DMS 273 (cell line): ENCODE measurements around the gene RCAN2.

Source experiments
- DNase-seq: peaks from one replicate; lab custom pipeline; 2025; ENCODE audit not compliant: unreplicated experiment; lab: John Stamatoyannopoulos, UW

Gene RCAN2

GRCh38 chr6:46491201-46491627 is at the start of gene RCAN2:
RCAN2 (minus strand) TSS chr6:46491449.
- DNase-seq = peak; percentile 69

GRCh38 chr6:46539866-46540265 is 48.6 kb upstream of the RCAN2 start:
- no peak for DNase-seq

- no peak for DNase-seq
Observed at GRCh38 chr6:46538800-46539480, 47.7 kb upstream of the RCAN2 start.

GRCh38 chr6:46530896-46531295 is 39.6 kb upstream of the RCAN2 start:
- DNase-seq = no peak

- no peak for DNase-seq
Observed at GRCh38 chr6:46528961-46529750, 37.9 kb upstream of the RCAN2 start.

- no peak for DNase-seq
Observed at GRCh38 chr6:46526607-46527006, 35.4 kb upstream of the RCAN2 start.

- DNase-seq = no peak
Observed at GRCh38 chr6:46525583-46525982, 34.3 kb upstream of the RCAN2 start.

GRCh38 chr6:46521464-46521971 is 30.3 kb upstream of the RCAN2 start:
- no peak for DNase-seq

GRCh38 chr6:46517202-46517601 is 26.0 kb upstream of the RCAN2 start:
- no peak for DNase-seq

GRCh38 chr6:46513533-46513932 is 22.3 kb upstream of the RCAN2 start:
- DNase-seq = no peak

GRCh38 chr6:46511320-46511719 is 20.1 kb upstream of the RCAN2 start:
- no peak for DNase-seq

- no peak for DNase-seq
Observed at GRCh38 chr6:46510651-46511050, 19.4 kb upstream of the RCAN2 start.

- DNase-seq = no peak
Observed at GRCh38 chr6:46509981-46510510, 18.8 kb upstream of the RCAN2 start.

GRCh38 chr6:46509063-46509462 is 17.8 kb upstream of the RCAN2 start:
- DNase-seq = no peak

GRCh38 chr6:46507426-46507825 is 16.2 kb upstream of the RCAN2 start:
- no peak for DNase-seq

- no peak for DNase-seq
Observed at GRCh38 chr6:46505693-46506512, 14.7 kb upstream of the RCAN2 start.

- DNase-seq = no peak
Observed at GRCh38 chr6:46504242-46504641, 13.0 kb upstream of the RCAN2 start.

- DNase-seq = no peak
Observed at GRCh38 chr6:46502486-46503119, 11.4 kb upstream of the RCAN2 start.

- DNase-seq = no peak
Observed at GRCh38 chr6:46501136-46502089, 10.2 kb upstream of the RCAN2 start.

- no peak for DNase-seq
Observed at GRCh38 chr6:46500382-46500781, 9.1 kb upstream of the RCAN2 start.
